HS-27A (cell line): ENCODE results near the gene TCERG1L.
"Not testable (repeated sequence)": the region's sequence is repeated elsewhere in the genome, so short reads cannot be mapped to it uniquely, and the experiment has no call there.

Experiments used
- DNase-seq: peaks from one replicate; pipeline ENCODE4 v3.0.0-alpha.2; 2012; ENCODE audit warnings: low read depth, missing footprints

TCERG1L gene

DNA sequence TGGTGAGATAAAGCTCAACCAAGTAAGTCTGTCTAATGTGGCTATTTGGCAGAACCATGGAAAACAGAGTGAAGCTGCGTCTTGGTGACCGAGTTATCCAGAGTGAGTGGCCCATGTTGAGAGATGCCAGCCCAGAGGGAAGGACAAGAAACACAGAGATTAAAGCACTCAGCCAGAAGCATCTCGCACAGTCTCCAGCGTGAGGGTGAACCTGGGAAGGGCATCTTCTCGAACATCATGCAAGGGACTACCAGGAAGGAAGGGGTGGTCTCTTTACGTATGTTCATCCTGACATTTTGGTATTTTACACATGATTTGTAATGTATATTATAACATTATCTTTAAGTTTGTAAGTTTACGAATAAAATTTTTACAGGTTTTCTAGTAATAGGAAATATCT is 146.4 kb downstream of the TCERG1L start:
- no peak for DNase-seq

DNA sequence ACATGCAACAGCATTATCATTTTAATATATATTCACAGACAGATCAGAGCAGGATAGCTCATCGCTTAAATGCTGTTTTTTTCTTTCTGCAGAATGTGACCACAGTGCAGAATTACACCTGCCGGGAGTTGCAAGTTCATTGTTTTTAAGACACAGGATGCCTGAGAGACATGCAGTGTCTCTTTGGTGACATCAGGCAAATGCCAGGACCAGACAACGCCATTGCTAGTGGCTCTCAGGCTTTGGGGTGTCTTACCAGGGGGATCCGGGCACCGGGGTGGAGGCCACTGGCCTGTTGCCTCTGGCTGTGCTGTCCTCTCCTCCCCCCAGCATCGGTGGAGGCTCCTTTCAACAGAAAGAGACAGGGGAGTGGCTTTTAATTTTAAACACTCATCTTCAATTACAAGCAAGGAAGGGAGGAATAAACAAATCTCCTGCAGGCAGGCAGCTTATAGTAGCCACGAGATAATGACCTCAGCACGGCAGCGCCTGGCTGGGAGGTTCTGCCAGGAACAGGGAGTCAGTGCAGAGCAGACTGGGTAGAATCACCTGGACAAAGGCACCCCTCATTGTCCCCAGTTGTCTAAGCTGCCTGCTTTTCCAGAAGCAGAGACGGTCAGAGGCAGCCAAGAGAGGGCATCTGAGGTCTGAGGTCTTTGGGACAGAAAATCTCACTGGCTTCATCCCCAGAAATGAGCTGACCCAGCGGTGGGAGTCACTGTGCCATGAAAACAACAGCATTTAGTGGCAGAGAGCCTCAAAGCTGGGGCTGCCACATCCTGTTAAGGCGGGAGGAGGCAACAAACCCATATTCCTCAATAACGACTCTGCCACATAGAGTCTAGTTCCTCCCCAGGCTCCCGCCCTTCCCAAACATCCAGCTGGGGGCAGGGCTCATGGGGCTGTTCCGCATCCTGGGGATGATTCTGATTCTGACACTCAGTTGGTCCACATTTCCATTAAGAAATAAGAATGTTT is 148.4 kb downstream of the TCERG1L start:
- DNase-seq = no peak

DNA sequence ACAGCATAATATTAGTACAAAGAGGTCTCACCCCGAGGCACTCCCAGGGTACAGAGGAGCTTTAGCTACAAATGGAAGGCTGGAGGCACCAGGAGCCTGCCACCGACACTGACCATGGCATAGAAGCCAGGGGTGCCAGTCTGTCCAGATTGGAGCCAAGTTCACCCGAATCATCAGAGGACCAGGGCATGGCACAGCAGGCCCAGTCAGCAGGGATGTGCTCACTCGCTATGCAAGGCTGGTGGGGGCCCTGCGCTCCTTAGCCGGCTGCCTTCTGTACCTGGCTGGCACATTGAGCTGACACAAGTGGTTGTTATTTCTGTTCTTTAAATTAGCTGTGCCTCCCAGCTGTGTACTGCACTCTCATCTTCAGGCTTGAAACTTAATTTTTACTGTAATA is 149.3 kb downstream of the TCERG1L start:
- no peak for DNase-seq

DNA sequence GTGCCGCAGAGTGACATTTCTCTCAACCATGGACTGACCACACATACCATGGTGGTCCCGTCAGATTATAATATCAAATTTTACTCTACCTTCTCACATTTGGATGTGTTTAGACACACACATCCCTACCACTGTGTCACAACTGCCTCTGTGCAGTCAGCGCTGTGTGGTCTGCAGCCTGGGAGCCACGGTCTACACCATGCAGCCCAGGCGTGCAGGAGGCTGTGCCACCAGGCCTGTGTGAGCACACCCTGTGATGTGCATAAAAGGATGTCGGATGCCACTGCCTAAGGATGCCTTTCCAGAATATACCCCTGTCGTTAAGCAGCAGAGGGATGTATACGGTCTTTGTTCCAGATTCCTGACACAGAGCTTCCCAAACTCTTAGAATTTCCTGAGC is 150.4 kb downstream of the TCERG1L start:
- no peak for DNase-seq

DNA sequence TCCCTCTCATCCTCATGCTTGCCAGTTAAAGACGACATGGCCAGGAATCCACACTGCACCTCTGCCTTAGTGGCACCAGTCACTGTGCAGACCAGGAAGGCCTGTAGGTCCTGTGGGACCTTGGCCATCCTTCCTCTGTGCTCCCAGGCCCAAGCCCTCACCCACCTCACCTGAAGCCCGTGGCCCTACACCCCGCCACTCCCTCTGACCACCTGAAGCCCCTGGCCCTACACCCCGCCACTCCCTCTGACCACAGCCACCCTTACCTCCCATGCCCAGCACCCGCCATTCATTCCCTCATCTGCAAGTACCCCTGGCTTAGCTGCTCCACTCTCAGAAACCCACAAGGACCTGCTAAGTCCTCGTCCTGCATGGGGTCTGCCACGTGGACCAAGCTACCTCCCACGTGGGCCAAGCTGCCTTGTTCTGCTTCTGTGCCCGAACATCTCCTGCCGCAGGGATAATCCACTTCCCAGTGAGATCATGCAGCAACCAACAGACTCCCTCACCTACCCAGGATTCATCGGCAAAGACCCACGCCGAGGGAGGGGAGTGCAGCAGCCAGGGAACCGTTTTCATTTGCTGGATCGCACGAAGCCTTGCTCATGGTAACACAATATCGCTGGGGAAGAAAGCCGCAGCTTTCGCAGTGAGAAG is 151.2 kb downstream of the TCERG1L start:
- DNase-seq = no peak

DNA sequence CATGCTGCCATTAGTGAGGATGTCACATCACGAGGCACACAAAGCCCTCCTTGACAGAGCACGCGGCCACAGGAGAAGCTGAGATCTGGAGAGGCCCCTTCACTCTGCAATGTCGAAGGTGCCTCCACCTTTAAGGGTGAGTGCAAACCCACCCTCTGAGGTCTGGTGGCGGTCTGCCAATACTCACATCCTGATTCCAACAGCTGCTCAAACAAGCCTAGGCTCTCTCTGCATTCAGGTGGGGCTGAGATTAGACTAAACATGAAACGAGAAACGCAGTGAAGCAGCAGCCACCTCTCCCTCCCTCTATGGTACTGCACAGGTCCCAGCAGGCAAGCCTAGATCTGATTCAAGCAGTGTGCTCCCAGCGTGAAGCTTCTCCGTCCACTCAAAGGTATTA is 151.8 kb downstream of the TCERG1L start:
- DNase-seq = no peak

DNA sequence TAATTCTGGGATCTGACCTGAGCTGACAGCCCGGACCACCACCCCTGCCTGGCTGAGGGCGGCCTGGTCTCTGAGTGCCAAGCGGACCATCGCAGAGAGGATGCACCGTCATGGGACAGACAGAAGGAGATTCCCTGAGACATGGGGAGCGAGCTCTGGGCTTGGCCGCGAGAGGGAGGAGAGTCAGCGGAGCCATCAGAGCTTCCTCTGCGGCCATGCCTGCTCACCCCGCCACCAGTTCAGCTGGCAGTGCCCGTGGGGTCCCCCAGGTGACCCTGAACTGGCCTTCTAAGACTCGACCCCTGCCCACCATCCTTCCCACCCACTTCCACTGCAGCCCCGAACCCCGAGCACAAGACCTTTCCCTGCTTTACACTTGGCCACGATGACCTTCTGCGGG is 152.8 kb downstream of the TCERG1L start:
- DNase-seq = no peak

DNA sequence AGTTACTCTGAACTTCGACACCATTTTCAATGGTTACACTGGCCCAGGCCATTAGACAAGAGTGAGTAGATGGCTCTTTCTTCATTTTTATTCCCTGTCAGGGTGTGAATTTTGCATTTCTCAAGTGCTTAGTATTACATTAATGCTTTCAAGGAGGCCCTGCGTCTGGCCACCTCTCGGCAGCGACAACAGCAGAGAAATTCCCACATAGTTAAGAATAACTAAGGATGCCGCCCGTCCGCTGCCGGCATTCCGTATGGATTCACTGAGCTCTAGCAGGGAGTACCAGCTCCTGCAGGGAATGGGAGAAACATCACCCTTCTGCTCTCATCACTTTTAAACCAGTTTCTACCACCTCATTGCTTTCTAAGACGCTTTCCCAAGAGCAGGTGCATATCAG is 153.6 kb downstream of the TCERG1L start:
- no peak for DNase-seq

DNA sequence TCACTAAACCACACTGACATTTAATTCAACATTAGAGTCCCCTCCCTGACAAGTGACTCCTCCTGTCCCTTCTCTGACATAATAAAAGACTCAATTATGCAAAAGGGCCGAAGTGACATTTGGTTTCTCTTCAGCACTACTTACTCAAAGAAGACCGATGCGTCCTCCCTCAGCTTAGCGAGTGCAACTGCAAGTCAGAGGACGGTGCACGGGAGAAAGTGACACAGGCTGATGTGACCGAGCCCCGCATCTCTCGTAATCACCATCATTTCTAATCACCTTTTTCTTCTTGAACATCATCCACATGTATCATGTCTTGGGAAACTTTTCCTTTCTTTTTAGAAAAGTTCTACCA is 155.7 kb downstream of the TCERG1L start:
- no peak for DNase-seq

DNA sequence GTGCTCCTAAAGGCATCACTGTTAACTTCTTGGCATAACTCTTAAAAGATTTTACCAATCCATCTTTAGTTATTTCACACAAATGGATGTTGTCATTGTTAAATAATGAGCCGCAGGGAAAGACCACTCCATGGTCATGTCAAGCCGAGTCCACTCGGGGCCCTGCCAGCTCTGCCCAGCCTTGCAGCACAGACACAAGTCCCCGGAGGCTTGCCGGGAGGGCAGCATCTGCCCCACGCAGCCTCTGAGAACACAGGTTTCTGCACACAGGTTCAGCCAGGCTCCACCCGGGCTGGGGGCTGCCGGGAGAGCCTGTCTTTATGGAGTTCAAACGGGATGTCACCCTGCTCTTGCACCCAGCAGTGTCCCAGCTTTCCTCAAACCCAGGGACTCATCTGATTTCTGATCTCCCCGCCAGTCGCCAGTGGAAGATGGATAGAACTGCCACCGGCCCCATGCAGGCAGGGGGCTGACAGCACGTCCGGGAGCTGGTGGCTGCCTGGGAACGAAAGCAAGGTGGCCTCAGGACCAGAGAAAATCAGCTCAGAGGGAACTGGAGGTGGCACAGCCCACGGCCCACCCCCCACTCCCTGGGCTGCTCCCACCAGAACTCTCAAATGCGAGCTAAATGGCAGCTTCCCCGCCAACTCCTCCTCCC is 156.2 kb downstream of the TCERG1L start:
- no peak for DNase-seq

DNA sequence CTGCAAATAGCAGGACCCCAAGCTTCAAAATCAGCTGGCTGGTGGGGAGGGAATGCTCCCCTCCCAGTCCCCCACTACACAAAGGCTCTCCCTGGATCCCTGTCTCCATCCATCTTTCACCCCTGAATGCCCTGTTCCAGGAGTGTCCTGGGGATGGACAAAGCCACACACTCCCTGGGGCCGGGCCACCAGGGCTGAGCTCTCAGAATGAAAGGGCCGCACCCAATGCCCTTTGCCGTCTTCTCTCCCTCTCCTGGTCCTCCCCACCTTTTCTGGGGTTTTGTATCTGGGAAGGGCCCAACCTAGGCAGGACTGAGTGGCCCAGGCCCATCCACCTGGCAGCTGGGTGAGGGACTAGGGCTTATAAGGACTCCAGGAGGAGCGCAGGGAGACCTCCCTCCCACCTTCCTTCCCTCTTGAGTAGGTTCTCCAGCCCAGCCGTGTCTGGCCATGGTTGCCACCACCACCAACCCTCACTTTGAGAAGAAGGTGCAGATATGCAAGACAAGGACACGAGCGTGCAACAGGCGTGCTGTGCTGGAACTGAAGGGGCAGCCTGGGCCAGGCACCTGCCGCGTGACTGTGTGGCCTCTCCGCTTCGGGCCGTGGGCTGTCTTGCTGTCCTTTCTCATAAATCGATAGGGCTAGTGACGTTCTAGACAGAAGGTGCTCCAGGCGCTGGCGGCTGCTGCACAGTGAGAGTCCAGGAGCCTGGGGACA is 157.1 kb downstream of the TCERG1L start:
- DNase-seq = no peak

DNA sequence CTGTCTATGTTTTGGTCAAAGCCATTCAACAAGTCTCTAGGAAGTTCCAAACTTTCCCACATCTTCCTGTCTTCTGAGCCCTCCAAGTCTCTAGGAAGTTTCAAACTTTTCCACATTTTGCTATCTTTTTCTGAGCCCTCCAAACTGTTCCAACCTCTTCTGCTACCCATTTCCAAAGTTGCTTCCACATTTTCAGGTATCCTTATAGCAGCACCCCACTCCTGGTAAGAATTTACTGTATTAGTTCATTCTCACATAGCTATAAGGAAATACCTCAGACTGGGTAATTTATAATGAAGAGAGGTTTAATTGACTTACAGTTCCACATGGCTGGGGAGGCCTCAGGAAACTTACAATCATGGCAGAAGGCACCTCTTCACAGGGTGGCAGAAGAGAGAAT is 159.1 kb downstream of the TCERG1L start:
- not testable (repeated sequence) for DNase-seq

DNA sequence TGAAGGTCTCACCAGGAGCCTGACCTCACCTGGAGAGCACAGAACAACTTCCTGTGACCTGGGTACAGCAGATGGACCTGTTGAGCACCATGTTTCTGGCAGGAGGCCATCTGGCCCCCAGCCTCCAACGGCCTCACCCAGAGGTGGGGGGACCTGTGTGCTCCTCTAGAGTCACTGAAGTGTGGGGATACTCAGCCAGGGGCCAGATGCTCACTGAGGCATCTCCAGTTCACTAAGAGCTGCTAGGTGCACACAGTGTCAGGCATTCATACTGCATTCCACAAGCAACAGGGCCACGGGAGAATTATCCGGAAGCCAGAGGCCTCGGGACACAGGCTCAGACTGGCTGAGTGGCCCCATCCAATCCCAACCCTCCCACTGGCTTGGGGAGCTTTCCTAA is 161.4 kb downstream of the TCERG1L start:
- no peak for DNase-seq

DNA sequence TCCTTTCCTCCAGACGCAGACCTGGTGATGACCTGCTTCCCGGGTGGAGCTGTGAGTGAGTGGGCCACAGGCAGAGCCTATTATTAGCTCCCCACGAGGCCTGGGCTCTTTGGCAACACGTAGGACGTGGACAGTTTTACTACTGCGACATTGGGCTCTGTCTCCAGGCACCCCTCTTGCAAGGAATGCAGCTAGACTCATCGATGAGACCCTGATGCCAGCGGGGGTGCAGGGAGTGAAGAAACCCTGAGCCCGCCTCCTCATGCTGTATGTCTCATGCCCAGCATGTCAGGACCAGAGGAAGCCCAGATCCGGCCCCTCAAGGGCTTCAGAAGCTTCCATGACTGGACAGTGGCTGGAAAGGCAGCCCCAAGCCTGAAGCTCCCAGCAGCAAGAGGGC is 161.9 kb downstream of the TCERG1L start:
- no peak for DNase-seq

DNA sequence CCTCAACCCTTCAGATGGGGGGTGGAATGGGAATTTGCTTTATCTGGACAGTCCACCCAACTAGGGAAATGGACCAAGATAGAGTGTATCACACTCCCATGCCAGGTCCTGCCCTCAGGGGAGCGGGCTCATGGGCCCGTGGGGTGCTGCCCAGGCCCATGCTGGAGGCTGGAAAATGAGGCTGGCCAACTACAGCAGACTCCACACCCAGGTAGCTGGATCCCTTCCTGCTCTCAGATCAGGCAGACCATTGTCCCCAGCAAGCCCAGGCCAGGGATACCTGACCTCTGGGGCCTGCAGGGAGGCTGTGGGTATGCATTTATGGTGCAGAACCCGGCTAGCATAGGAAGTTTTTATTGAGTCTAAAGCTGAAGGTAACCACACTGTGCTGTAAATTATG is 162.4 kb downstream of the TCERG1L start:
- no peak for DNase-seq

DNA sequence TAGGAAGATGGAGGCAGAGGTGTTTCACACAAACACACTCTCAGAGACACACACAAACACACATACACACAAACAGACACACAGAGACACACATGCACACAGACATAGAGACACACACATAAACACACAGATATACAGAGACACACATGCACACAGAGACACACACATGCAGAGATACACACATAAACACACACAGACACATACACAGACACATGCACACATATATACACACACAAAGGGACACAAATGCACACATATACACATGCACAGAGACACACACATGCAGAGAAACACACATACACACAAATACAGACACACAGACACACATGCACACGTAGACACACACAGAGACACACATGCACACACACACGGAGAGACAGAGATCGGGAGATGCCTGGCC is 163.3 kb downstream of the TCERG1L start:
- no peak for DNase-seq

DNA sequence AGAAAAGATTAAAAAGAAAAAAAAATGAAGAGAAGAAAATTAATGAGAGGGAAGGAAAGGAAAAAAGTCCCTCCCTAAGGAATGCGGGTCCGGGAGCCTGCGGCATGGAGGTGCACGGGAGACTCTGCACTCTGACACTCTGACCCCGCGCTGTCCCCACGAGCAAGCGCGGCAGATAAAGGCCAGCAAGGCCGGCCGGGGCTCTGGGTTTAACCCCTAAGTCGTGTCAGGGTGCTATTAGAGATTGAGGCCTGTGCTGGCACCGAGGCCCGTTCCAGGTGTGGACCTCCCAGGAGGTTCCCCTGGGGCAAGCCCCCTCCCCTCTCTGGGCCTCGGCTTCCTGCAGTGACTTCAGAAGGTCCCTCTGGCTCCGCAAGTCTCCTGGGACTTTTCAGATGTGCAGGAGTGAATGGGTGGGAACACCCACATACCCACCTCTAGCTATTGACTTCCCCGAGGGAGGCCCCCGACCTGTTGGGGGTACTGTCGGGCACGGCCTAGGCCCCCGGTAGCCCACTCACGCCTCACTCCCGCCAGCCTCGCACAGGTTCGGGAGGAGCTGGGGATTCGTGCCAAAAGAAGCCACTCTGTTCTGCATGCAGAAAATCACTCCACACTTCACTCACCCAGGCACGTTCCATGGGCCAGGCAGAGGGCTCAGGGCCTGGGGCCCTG is 164.1 kb downstream of the TCERG1L start:
- DNase-seq = no peak

DNA sequence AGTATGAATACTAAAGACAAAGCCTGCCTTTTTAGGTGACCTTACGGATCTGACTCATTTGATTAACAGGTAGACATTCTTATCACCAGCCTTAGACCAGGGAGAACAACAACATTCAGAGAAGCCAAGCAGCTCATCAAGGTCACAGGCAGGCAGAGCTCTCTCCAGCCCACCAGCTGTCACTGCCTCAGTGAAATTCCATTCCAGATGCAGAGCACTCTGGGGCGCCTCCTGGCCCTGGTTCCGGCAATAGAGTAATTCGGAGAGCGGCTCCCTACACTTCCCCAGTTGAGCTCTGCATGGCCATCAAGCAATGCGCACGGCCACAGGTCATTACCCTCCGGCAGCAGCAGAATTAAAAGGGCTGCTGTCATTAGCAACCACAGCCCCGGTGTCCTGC is 164.7 kb downstream of the TCERG1L start:
- no peak for DNase-seq

DNA sequence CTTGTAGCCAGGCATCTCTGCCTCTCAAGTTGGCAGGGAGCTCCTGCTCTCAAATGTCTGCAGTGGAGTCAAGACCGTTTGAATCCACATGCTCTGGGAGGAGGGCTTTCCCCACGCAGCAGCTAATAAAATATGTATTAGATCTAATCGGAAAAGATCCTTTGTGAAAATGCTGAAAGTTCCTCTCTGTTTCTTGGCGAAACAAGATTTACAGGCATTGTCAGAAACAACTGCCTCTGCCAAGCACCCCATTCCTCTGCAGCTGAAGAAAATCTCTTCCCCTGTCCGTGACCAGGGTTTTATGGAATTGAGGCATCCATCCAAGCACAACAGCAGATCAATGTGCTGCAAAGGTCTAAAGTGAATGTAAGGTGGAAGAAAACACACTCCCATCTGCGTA is 165.8 kb downstream of the TCERG1L start:
- DNase-seq = no peak

DNA sequence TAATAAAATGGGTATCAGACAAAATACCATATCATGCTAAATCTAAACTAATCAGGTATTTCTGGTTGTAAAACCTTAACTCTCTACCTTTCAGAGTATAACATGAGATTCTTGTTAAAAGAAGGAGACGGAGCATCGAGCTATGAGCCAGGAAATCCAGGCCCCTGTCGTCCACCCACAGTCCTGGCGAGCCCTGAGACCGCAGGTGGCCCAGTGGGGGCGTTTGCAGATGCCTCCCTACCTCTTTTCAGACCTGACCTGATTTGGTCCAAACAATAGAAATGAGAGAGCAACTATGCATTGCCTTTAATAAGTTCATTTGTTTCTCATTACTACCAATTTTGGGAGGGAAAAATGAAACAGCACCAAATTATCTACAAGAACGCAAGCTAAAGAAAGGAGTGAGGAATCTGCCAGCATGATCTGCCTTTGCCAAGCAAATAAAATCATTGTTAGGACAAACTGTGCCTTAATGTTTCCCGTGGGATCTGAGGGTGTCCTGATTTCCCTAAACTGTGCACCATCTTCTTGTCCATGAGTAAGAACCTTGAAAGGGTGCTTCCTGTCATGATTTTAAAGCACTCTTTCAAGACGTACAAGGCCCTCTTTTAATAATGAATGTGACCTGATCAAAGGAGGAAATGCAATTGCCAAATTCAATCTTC is 166.7 kb downstream of the TCERG1L start:
- no peak for DNase-seq

DNA sequence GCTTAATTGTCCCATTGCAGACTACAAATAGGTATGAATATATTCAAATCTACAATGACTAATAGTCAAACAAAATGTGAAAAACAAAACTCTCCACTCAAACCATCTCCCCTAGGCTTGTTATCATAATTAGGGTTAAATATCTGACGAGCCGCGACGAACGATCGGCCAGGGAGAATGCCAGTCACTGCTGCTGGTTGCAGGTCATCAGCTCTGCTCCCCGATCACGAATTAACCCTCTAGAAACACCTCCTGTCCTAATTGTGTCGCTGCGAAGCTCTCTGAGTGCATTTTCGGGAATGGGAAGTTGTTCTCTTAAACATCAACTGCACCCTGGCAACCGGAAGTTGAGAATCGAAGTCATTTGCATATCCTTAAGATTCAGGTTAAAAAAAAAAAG is 167.3 kb downstream of the TCERG1L start:
- DNase-seq = no peak
